K562 (cell line): Measurements from ENCODE around the gene FOS. TPM values are rescaled to one million over a fixed set of nuclear protein-coding genes. Genes with fewer than 3 reads are reported as not detected.

Experiments
- BHLHE40 ChIP-seq: IDR thresholded peaks from 2 replicates; pipeline ENCODE4 v1.6.1; 2011; ENCODE audit warnings: low read length, improper control_type of control experiment
- CBX8 ChIP-seq: fragments of 200-600 bp; sonication (generic); IDR thresholded peaks from 2 replicates; pipeline ENCODE4 v1.6.1; 2012; ENCODE audit warnings: borderline replicate concordance, mixed run types, low read depth, mild to moderate bottlenecking, moderate library complexity, mixed read lengths, low read length, control low read depth, inconsistent platforms; ENCODE audit not compliant: poor library complexity, severe bottlenecking; ENCODE audit errors: extremely low read depth
- E2F3 ChIP-seq: fragments of 250-450 bp; sonication (Bioruptor Pico); IDR thresholded peaks from 2 replicates; pipeline ENCODE4 v1.4.0; 2020; ENCODE audit warnings: mild to moderate bottlenecking
- EHMT2 ChIP-seq: fragments of 450-650 bp; IDR thresholded peaks from 2 replicates; pipeline ENCODE4 v1.6.1; 2018; ENCODE audit warnings: antibody characterized with exemption
- ELF4 ChIP-seq: fragments of 450-650 bp; formaldehyde crosslinking; IDR thresholded peaks from 2 replicates; pipeline ENCODE4 v1.4.0; 2022; ENCODE audit warnings: missing genetic modification characterization
- GABPB1 ChIP-seq: sonication (generic); formaldehyde crosslinking; IDR thresholded peaks from 2 replicates; pipeline ENCODE4 v1.8.0; 2022; ENCODE audit warnings: mild to moderate bottlenecking, missing genetic modification reagents
- GATA2 ChIP-seq: sonication (generic); formaldehyde crosslinking; IDR thresholded peaks from 2 replicates; pipeline ENCODE4 v1.4.0; 2020; ENCODE audit warnings: mild to moderate bottlenecking, missing genetic modification reagents
- GTF2E2 ChIP-seq: fragments of 200-800 bp; sonication (Bioruptor generic); IDR thresholded peaks from 2 replicates; pipeline ENCODE4 v1.6.1; 2016; ENCODE audit warnings: missing genetic modification characterization, missing compliant biosample characterization
- HLTF ChIP-seq: fragments of 450-650 bp; IDR thresholded peaks from 2 replicates; pipeline ENCODE4 v1.6.1; 2016
- IFI16 ChIP-seq: fragments of 250-450 bp; sonication (Bioruptor Pico); IDR thresholded peaks from 2 replicates; pipeline ENCODE4 v2.1.2; 2022; ENCODE audit warnings: mild to moderate bottlenecking, inconsistent platforms
- MAFG ChIP-seq: fragments of 450-650 bp; conservative IDR thresholded peaks from 2 replicates; pipeline ENCODE4 v1.6.1; 2016; ENCODE audit warnings: missing genetic modification characterization, missing compliant biosample characterization
- MAZ ChIP-seq, 2 experiments: fragments of 450-650 bp in 1 of 2; sonication (generic) in 1 of 2; formaldehyde crosslinking; IDR thresholded peaks in 1 of 2; conservative IDR thresholded peaks in 1 of 2; 2 replicates each; pipeline versions ENCODE4 v1.4.0 to v1.5.0; 2020; ENCODE audit warnings: mild to moderate bottlenecking in 1 of 2, missing genetic modification reagents in 1 of 2
- NEUROD1 ChIP-seq: fragments of 150-350 bp; IDR thresholded peaks from 2 replicates; pipeline ENCODE4 v1.6.1; 2014; ENCODE audit warnings: borderline replicate concordance, low read length, low read depth; ENCODE audit not compliant: partially characterized antibody
- NFE2 ChIP-seq: IDR thresholded peaks from 2 replicates; pipeline ENCODE4 v1.6.1; 2014; ENCODE audit warnings: antibody characterized with exemption, low read depth
- NFRKB ChIP-seq: fragments of 450-650 bp; IDR thresholded peaks from 2 replicates; pipeline ENCODE4 v1.6.1; 2016; ENCODE audit warnings: low read depth
- POLR2G ChIP-seq: fragments of 200-400 bp; formaldehyde crosslinking; IDR thresholded peaks from 2 replicates; pipeline ENCODE4 v1.6.1; 2017; ENCODE audit warnings: low read depth, mild to moderate bottlenecking, antibody characterized with exemption, low read length, moderate library complexity
- PTRF ChIP-seq: fragments of 450-650 bp; IDR thresholded peaks from 2 replicates; pipeline ENCODE4 v1.6.1; 2016; ENCODE audit warnings: mild to moderate bottlenecking, missing genetic modification characterization, missing compliant biosample characterization
- PYGO2 ChIP-seq: fragments of 450-650 bp; IDR thresholded peaks from 2 replicates; pipeline ENCODE4 v1.6.1; 2016; ENCODE audit warnings: mild to moderate bottlenecking, missing genetic modification characterization, moderate library complexity, missing compliant biosample characterization
- RBM14 ChIP-seq: fragments of 200-400 bp; formaldehyde crosslinking; IDR thresholded peaks from 2 replicates; pipeline ENCODE4 v1.6.1; 2018; ENCODE audit warnings: low read depth, mild to moderate bottlenecking, low read length, moderate library complexity, borderline replicate concordance; ENCODE audit not compliant: insufficient read depth
- RFX7 ChIP-seq: fragments of 250-450 bp; sonication (Bioruptor Pico); IDR thresholded peaks from 2 replicates; pipeline ENCODE4 v1.5.1; 2021; ENCODE audit warnings: mild to moderate bottlenecking
- TFE3 ChIP-seq: fragments of 450-650 bp; formaldehyde crosslinking; IDR thresholded peaks from 2 replicates; pipeline ENCODE4 v1.4.0; 2020; ENCODE audit warnings: mild to moderate bottlenecking, mixed read lengths
- TSC22D4 ChIP-seq: fragments of 450-650 bp; IDR thresholded peaks from 2 replicates; pipeline ENCODE4 v1.6.1; 2016; ENCODE audit warnings: missing genetic modification characterization, missing biosample characterization, control low read depth
- ZKSCAN3 ChIP-seq: fragments of 250-450 bp; sonication (Bioruptor Pico); IDR thresholded peaks from 2 replicates; pipeline ENCODE4 v1.4.0; 2020
- ZNF12 ChIP-seq: sonication (generic); formaldehyde crosslinking; IDR thresholded peaks from 2 replicates; pipeline ENCODE4 v1.4.0; 2020; ENCODE audit warnings: mild to moderate bottlenecking, missing genetic modification reagents
- ZNF224 ChIP-seq: sonication (generic); formaldehyde crosslinking; IDR thresholded peaks from 2 replicates; pipeline ENCODE4 v1.8.0; 2022; ENCODE audit warnings: mild to moderate bottlenecking, missing genetic modification reagents
- ZNF274 ChIP-seq: IDR thresholded peaks from 2 replicates; pipeline ENCODE4 v1.6.1; 2011; ENCODE audit warnings: low read depth, mild to moderate bottlenecking, low read length, moderate library complexity, borderline replicate concordance
- ZNF717 ChIP-seq: fragments of 250-450 bp; sonication (Bioruptor Pico); IDR thresholded peaks from 2 replicates; pipeline ENCODE4 v1.5.0; 2021
- ZNF785 ChIP-seq: fragments of 250-450 bp; sonication (Bioruptor Pico); IDR thresholded peaks from 2 replicates; pipeline ENCODE4 v1.4.0; 2020; ENCODE audit warnings: mild to moderate bottlenecking
- polyA plus RNA-seq, 8 experiments: library from polyadenylated mRNA; depleted of rRNA in 4 of 8; stranded (reverse) in 5 of 8; unstranded in 3 of 8; fragments of >200 nt; fragmentation: Nextera tagmentation in 2 of 8; fragmentation: Illumina TruSeq in 1 of 8; extraction: Ambion mirVana in 2 of 8; extraction: Trizol in 1 of 8; gene quantifications; 2 replicates each; pipeline versions ENCODE4 v1.2.1 to v1.2.3, GENCODE V29; 2011 to 2014; ENCODE audit warnings: inconsistent platforms in 1 of 8, missing spikeins in 1 of 8
- total RNA-seq, 7 experiments: library from RNA; depleted of rRNA in 6 of 7; stranded (reverse); fragments of >200 nt in 6 of 7; fragmentation: Illumina TruSeq in 2 of 7; extraction: Trizol in 2 of 7; gene quantifications; 2 replicates each; pipeline versions ENCODE4 v1.2.1 to v1.2.3, GENCODE V29; 2011 to 2021; ENCODE audit warnings: low replicate concordance in 1 of 7
- TF ChIP-seq, protein P1 (sequence below): fragments of 250-450 bp; sonication (Bioruptor Pico); IDR thresholded peaks from 2 replicates; pipeline ENCODE4 v1.8.0; 2022; ENCODE audit warnings: moderate library complexity, mild to moderate bottlenecking, inconsistent platforms

The FOS gene
- total and polyA plus RNA-seq, 9 of the 15 experiments (the other 6 are each of a cell fraction or from before 2014, with no cell fraction given): 0.54 to 13.8 (median 8.9) TPM

GRCh38 chr14:75277008-75277814, 1.4 kb upstream of the FOS start (continued):
- TF ChIP-seq NEUROD1 (peak; percentile 78), RFX7 (CRISPR knock-in tag) (no peak), ZNF224 (no peak), NFRKB (no peak), ZNF717 (CRISPR knock-in tag) (no peak), ZNF274 (no peak), PTRF (tag) (no peak), MAFG (no peak), TSC22D4 (no peak), GTF2E2 (tag) (no peak), IFI16 (no peak), HLTF (no peak), ZNF785 (CRISPR knock-in tag) (no peak), MAZ (CRISPR knock-in tag; conservative IDR thresholded peaks at IDR 0.05 in 1 of 2, IDR thresholded peaks at IDR 0.05 in 1 of 2) (peak; percentile 10 to 69; a peak in 2 of 4 replicates), E2F3 (CRISPR knock-in tag) (no peak), TFE3 (no peak), BHLHE40 (no peak), NFE2 (no peak), ELF4 (CRISPR knock-in tag) (no peak), ZNF12 (CRISPR knock-in tag) (no peak), RBM14 (no peak), CBX8 (no peak), ZKSCAN3 (no peak), EHMT2 (no peak), PYGO2 (tag) (no peak), POLR2G (peak; percentile 83), GATA2 (CRISPR knock-in tag) (peak; percentile 92), GABPB1 (no peak; the same call in none of the 2 replicates)
- TF ChIP-seq, protein P1, sequence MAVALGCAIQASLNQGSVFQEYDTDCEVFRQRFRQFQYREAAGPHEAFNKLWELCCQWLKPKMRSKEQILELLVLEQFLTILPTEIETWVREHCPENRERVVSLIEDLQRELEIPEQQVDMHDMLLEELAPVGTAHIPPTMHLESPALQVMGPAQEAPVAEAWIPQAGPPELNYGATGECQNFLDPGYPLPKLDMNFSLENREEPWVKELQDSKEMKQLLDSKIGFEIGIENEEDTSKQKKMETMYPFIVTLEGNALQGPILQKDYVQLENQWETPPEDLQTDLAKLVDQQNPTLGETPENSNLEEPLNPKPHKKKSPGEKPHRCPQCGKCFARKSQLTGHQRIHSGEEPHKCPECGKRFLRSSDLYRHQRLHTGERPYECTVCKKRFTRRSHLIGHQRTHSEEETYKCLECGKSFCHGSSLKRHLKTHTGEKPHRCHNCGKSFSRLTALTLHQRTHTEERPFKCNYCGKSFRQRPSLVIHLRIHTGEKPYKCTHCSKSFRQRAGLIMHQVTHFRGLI (CRISPR knock-in tag): no peak
